ENCODE results near the gene CREB3L4. TPM values are rescaled to one million over a fixed set of nuclear protein-coding genes. Genes with fewer than 3 reads are reported as not detected.

Gene CREB3L4
- total and polyA plus RNA-seq, 2 of the 4 experiments (the other 2 are of a cell fraction): 6.5 to 9.8 TPM

DNA sequence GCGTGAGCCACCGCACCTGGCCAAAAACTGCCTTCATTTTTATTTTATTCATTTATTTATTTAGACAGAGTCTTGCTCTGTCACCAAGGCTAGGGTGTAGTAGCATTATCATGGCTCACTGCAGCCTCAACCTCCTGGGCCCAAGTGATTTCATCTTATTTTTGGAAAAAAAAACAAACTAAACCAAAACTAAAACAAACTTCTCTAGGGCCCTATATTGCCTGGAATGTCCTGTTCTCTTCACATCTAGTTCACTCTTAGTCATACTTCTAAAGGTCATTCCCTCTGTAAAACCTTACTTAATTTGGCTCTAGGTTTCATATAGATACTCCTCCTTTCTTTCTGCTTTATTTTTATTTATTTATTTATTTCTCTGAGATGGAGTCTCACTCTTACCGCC is 38.4 kb downstream of the CREB3L4 start:
- H3K9ac ChIP-seq (ENCODE audit: low read depth, low read length): no peak overlapping the region
- no peak overlapping the region for H2AK9ac ChIP-seq (replicated peaks; ENCODE audit: low read depth, low read length, poor library complexity)
- no peaks in the 10 kb centered on the region for H3K36me3 ChIP-seq (ENCODE audit: control insufficient read depth, insufficient read depth, low read length)
- WGBS, 2 experiments (ENCODE audit: extremely low coverage in 2 of 2, insufficient read length in 1 of 2): no CpG with 5 or more reads among the region's 3 CpGs
- DNase-seq: peak; percentile 86
- H3K18ac ChIP-seq (ENCODE audit: low read depth, low read length): no peak overlapping the region
- H4K91ac ChIP-seq (ENCODE audit: insufficient read depth, low read depth, low read length): no peak overlapping the region
- in situ Hi-C loops (cut with MboI; ENCODE audit: low sequenced_read_pairs) (no loop called here), dilution Hi-C loops (cut with HindIII; ENCODE audit: low sequenced_read_pairs, unreplicated experiment) (no loop called here), intact Hi-C loops (cut with micrococcal nuclease) (no loop called here)
- peak overlapping the region; percentile 71 for H3K27ac ChIP-seq (ENCODE audit: insufficient read depth, low read length)
- H3K4me3 ChIP-seq (ENCODE audit: insufficient read depth, low read depth, low read length): no peak overlapping the region
- H4K5ac ChIP-seq (ENCODE audit: low read depth, low read length): no peak overlapping the region
- no peaks in the 10 kb centered on the region for H3K9me3 ChIP-seq (ENCODE audit: control insufficient read depth, insufficient read depth, low read length)
- H3K4ac ChIP-seq (ENCODE audit: low read depth, low read length): no peak overlapping the region
- H2BK120ac ChIP-seq (ENCODE audit: low read depth, low read length): no peak overlapping the region
- peak overlapping the region; percentile 46; the same call in 1 of the 2 replicates for H3K4me2 ChIP-seq (ENCODE audit: low read depth, low read length)
- H2AK5ac ChIP-seq (ENCODE audit: low read depth, low read length): no peak overlapping the region
- no peaks in the 10 kb centered on the region for H3K79me1 ChIP-seq (ENCODE audit: low read depth in 1 of 2, low read length in 2 of 2)
- H2AFZ ChIP-seq (replicated peaks; ENCODE audit: low read length, poor library complexity): no peak overlapping the region
- H3K23ac ChIP-seq (ENCODE audit: low read depth, low read length): no peak overlapping the region
- H4K8ac ChIP-seq (ENCODE audit: low read depth in 2 of 2, low read length in 2 of 2): no peak overlapping the region
- no peaks in the 10 kb centered on the region for H3K27me3 ChIP-seq (ENCODE audit: control insufficient read depth, insufficient read depth, low read length)
- CTCF ChIA-PET: no interaction called here
- no peak overlapping the region for H3K14ac ChIP-seq (replicated peaks; ENCODE audit: low read depth, low read length)
- 0 out of 2 replicates have a peak, but pooled peaks cover 4% of the 10 kb centered on the region for H3K9me1 ChIP-seq (ENCODE audit: insufficient read depth, low read length)
- no TSS peak for BruUV-seq (replicated peaks)
- H2BK15ac ChIP-seq (ENCODE audit: low read depth, low read length): no peak overlapping the region
- no peak overlapping the region for H3K56ac ChIP-seq (ENCODE audit: extremely low read depth, insufficient read depth, low read length)
- H2BK20ac ChIP-seq (ENCODE audit: low read depth, low read length): no peak overlapping the region
- no peak overlapping the region for H2BK5ac ChIP-seq (ENCODE audit: low read depth, low read length, poor library complexity, severe bottlenecking)
- TF ChIP-seq, protein P1, sequence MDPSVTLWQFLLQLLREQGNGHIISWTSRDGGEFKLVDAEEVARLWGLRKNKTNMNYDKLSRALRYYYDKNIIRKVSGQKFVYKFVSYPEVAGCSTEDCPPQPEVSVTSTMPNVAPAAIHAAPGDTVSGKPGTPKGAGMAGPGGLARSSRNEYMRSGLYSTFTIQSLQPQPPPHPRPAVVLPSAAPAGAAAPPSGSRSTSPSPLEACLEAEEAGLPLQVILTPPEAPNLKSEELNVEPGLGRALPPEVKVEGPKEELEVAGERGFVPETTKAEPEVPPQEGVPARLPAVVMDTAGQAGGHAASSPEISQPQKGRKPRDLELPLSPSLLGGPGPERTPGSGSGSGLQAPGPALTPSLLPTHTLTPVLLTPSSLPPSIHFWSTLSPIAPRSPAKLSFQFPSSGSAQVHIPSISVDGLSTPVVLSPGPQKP (IDR thresholded peaks at IDR 0.05; ENCODE audit: borderline replicate concordance, low read depth, low read length): no peak
- TF ChIP-seq MAZ (IDR thresholded peaks at IDR 0.05; ENCODE audit: borderline replicate concordance, low read depth, low read length) (no peak), MXI1 (IDR thresholded peaks at IDR 0.05; ENCODE audit: borderline replicate concordance, low read depth, low read length) (no peak), SMC3 (IDR thresholded peaks at IDR 0.05; ENCODE audit: low read depth, low read length) (no peak), CEBPB (IDR thresholded peaks at IDR 0.05; ENCODE audit: low read depth, low read length) (no peak), RFX5 (IDR thresholded peaks at IDR 0.05; ENCODE audit: low read depth, low read length) (no peak), MAFK (IDR thresholded peaks at IDR 0.05; ENCODE audit: low read depth, low read length) (no peak), FOS (IDR thresholded peaks at IDR 0.05; ENCODE audit: low read depth, low read length) (no peak; the same call in 1 of the 2 replicates), NFE2L2 (IDR thresholded peaks at IDR 0.05; ENCODE audit: low read depth, low read length) (no peak), CHD1 (IDR thresholded peaks at IDR 0.05; ENCODE audit: low read depth, low read length) (no peak), POLR2A (IDR thresholded peaks at IDR 0.05; ENCODE audit: low read depth, low read length) (no peak)
- TF ChIP-seq, protein P2, sequence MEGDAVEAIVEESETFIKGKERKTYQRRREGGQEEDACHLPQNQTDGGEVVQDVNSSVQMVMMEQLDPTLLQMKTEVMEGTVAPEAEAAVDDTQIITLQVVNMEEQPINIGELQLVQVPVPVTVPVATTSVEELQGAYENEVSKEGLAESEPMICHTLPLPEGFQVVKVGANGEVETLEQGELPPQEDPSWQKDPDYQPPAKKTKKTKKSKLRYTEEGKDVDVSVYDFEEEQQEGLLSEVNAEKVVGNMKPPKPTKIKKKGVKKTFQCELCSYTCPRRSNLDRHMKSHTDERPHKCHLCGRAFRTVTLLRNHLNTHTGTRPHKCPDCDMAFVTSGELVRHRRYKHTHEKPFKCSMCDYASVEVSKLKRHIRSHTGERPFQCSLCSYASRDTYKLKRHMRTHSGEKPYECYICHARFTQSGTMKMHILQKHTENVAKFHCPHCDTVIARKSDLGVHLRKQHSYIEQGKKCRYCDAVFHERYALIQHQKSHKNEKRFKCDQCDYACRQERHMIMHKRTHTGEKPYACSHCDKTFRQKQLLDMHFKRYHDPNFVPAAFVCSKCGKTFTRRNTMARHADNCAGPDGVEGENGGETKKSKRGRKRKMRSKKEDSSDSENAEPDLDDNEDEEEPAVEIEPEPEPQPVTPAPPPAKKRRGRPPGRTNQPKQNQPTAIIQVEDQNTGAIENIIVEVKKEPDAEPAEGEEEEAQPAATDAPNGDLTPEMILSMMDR (conservative IDR thresholded peaks at IDR 0.05; ENCODE audit: low read depth, low read length): no peak
- TF ChIP-seq, protein P3, sequence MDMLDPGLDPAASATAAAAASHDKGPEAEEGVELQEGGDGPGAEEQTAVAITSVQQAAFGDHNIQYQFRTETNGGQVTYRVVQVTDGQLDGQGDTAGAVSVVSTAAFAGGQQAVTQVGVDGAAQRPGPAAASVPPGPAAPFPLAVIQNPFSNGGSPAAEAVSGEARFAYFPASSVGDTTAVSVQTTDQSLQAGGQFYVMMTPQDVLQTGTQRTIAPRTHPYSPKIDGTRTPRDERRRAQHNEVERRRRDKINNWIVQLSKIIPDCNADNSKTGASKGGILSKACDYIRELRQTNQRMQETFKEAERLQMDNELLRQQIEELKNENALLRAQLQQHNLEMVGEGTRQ (IDR thresholded peaks at IDR 0.05; ENCODE audit: low read depth, low read length): no peak
- peak; percentile 85 for ATAC-seq (ENCODE audit: low read depth)
- H3K4me1 ChIP-seq (ENCODE audit: control insufficient read depth, insufficient read depth, low read length): peaks cover 7% of the 10 kb centered on the region
- no peaks in the 10 kb centered on the region for H4K20me1 ChIP-seq (ENCODE audit: insufficient read depth, low read length)
- POLR2A ChIA-PET (ENCODE audit: unreplicated experiment): interaction anchor here (0.6 kb wide), 1 partner anchor 14 kb away, joined by 6 read pairs; no protein-coding TSS in a partner anchor
